ENCODE results near the gene MYO7B.

The MYO7B gene

DNA sequence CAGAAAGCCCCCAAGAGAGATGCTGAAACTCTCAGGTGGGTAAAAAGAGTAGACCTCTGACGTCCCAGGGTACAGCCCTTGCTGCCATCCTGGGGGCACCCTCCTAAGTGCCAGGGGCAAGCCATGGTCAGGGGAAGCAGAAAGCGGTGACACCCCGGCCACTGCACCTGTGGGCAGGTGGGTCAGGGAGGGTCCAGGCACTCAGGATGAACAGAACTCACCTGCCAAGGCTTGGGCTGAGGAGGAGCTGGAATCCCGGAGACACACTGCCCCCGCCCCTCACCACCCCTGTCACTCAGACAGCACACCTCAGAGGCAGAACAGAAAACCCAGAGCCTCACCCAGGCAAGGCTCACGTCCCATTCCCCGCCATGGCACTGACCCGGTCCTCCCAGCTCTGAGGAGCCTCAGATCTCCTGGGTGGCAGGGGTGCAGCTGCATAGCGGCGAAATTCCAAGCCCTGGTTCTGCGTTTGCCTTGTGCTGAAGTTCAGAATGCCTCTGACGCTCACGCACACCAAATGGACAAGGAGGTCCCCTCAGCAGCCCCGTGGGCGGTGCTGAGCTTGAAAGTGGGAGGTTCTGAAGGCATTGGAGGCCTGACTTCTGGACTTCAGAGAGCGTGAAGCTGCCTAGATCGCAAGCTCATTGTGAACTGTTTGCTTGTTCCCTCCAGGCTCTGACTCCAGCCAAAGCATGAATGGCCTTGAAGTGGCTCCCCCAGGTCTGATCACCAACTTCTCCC lies 114.7 kb downstream of the MYO7B start:
- DNase-seq (ENCODE audit: low read depth in 2 of 2), result no peak

DNA sequence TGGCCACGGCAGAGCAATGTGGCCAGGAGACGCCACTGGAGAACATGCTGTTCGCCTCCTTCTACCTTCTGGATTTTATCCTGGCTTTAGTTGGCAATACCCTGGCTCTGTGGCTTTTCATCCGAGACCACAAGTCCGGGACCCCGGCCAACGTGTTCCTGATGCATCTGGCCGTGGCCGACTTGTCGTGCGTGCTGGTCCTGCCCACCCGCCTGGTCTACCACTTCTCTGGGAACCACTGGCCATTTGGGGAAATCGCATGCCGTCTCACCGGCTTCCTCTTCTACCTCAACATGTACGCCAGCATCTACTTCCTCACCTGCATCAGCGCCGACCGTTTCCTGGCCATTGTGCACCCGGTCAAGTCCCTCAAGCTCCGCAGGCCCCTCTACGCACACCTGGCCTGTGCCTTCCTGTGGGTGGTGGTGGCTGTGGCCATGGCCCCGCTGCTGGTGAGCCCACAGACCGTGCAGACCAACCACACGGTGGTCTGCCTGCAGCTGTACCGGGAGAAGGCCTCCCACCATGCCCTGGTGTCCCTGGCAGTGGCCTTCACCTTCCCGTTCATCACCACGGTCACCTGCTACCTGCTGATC lies 115.4 kb downstream of the MYO7B start:
- DNase-seq (ENCODE audit: low read depth in 2 of 2), result no peak

DNA sequence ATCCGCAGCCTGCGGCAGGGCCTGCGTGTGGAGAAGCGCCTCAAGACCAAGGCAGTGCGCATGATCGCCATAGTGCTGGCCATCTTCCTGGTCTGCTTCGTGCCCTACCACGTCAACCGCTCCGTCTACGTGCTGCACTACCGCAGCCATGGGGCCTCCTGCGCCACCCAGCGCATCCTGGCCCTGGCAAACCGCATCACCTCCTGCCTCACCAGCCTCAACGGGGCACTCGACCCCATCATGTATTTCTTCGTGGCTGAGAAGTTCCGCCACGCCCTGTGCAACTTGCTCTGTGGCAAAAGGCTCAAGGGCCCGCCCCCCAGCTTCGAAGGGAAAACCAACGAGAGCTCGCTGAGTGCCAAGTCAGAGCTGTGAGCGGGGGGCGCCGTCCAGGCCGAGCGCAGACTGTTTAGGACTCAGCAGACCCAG lies 115.9 kb downstream of the MYO7B start:
- DNase-seq (ENCODE audit: low read depth in 2 of 2), result no peak

DNA sequence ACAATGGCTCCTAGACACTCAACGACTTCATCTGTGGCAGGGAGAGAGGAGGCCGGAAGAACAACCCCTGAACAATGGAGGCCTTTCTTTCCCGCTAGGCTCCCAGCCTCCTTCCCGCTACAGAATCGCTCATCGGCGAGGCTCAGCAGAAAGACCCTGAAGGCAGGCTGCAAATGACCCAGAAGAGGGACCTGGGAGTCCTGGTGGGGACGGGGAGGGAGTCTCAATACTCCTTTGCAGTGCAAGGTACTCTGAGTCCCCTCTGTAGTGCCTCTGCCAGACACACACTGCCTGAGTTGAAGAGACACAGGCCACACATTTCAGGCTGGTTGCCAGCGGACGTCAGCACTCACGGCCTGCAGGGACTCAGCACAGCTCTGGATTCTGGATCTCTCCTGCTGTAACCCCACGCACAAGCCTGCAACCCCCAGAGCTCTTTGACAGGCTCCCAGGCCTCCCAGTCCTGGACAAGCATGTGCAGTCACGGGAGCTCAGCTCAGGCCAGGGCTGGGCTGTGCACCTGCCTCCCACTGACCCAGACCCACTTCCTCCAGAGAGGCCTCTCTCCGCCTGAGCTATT lies 116.6 kb downstream of the MYO7B start:
- no peak for DNase-seq (ENCODE audit: low read depth in 2 of 2)

DNA sequence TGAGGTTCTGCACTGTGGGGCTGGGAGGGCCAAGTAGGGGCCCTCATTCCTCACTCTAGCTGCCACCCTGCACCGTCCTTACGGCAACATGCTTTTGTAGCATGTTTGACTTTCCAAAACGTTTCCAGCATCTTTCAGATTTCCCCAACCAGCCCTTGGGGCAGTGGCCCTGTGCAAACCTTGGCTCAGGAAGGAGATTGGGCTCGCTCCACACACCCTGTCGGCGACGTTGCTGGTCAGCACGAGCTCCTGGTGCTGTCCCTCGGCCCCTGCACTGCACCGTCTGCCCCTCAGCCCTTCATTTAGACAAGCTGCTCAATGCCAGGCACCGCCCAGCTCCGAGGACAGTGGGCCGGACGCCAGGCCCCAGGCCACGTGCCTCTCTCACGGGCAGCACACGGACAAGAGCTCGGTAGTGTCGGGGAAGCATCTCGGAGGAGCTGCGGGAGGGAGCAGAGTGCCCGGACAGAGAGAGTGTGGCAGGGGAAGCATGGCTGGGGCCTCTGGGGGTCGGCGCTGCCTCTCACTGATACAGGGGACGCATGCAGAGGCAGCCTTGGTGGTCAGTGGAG lies 117.4 kb downstream of the MYO7B start:
- no peak for DNase-seq (ENCODE audit: low read depth in 2 of 2)

DNA sequence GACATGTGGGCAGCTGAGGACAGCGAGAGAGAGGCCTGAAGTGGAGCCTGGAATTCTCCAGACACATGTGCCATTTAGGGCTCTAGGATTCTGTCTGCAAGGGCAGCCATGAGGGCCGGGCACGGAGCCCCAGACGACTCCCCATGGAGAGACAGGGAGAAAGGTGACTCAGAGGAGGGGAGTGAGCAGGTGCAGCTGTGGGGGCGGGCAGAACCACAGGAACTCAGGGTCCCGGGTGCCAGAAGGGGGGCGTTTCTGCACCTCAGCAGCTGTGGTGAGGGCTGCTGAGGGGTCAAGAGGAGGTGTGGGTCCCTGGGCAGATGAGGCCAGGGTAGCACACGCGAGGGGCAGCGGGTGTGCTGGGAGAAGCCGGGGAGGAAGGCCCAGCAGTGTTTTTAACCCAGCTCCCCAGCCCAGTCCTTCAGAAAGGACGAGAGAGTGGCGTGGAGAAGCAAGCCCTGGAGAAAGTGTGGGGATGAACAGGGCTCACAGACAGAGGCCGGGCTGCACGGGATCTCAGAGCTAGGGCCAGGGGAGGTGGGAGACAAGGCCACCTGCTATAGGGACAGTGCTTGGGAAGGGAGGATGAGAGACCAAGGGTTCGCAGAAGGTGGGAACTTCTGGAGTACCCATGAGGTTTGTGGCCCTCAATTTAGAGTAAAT lies 118.1 kb downstream of the MYO7B start:
- DNase-seq (ENCODE audit: low read depth in 2 of 2), result no peak

DNA sequence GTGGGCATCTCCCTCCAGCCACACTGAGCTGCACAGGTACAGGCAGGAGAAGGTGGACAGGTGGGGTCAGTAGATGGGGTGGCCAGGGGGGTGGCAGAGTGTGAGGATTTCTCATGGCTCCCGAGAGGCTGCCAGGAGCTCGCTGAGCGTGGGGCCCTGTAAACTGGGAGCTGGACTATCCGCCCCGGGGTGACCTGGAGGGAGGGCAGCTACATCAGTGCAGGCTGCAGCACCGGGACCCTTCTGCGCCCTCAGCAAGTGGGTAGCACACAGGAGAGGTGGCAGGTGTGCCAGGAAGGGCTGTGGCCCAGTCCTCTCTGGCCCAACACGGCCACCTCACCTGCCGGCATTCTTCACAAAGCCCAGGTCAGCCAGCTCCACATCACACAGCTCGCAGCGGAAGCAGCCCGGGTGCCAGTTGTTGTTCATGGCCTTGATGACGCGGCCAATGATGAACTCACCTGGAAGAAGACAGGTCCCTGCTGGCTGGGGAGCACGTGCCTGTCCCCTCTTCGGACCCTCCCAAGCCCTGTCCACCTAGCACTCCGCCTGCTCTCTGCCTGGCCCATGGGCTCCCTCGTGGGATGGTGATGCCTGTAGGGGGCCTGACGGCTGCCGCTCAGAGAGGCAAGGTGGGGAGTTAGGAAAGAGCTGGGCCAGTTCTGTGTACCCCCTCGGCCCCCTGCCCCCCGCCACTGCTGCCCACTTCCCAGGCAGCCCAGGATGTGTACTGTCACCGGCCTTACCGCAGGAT lies 118.8 kb downstream of the MYO7B start:
- no peak for DNase-seq (ENCODE audit: low read depth in 2 of 2)

DNA sequence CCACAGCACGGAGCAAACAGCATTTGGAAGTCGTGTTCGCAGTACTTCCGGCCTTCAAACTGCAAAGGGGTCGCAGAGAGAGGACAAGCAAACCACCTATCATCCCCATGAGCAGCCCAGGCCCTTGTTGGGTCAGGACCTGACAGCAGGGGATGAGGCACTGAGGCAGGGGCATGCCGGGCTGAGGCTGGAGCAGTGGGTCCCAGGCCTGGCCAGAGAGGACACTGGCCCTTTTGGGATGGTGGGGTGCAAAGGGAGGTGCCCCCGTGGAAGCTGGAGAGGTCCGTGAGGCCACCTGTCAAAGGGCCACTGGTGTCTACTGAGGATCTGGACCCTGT lies 119.3 kb downstream of the MYO7B start:
- no peak for DNase-seq (ENCODE audit: low read depth in 2 of 2)

DNA sequence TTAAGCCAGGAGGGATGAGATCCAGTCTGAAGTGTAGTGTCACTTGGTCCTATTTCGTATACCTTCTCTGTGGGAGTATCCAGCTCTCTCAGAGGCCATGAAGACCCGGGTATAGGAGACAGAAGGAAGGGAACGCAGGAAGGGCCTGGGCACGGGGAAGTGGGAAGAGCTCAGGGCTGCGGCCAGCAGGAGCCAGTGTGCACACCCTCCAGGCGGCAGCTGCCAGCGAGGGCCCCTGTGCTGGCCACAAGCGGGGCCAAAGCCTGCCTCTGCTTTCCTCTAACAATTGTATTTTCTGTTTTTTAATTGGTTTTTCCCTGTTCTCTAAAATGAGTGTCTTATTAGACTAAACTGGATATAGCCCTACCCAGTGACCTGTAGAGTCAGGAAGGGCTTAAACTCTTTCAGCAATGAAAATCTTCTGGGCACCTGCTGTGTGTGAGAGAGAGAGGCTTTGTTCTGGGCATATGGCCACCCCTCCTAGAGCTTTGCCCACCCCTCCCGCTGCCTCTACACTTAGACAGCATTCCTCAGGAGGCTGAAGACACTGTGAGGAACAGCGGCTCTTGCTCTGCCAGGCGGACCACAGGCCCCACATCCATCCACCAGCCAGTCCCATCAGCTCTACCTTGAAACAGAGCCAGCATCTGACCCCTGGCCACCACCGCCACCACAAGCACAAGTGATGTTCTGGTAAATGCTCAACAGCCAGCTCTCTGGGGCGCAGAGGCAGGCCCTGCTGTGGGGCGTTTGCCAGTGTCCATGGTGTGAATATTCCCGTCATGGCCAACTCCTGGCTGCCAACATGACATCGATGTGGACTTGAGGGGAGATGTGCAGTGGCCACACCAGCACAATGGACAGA lies 120.0 kb downstream of the MYO7B start:
- no peak for DNase-seq (ENCODE audit: low read depth in 2 of 2)

DNA sequence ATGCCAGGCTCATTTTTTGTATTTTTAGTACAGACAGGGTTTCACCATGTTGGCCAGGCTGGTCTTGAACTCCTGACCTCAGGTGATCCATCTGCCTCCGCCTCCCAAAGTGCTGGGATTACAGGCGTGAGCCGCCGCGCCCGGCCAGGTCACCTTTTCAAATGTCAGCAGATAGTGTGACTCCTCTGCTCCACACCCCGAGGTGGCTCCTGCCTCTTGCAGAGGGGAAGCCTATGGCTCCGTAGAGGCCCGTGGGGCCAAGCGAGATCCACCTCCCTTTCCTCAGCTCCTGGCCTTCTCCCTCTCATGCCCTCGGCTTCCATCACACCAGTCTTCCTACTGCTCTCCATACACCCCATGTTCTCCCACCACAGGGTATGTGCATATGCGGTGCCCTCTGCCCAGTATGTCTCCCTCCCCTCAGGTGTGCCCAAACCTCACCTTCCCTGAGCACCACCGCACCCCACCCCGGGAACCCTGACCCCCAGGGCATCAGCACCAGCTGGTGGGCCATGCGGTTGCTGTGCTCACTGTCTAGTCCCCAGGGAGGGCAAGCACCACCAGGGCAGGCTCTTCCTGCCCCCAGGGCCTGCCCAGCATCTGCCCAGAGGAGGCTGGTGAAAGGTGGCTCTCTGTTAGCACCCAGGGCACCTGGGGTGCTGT lies 121.2 kb downstream of the MYO7B start:
- no peak for DNase-seq (ENCODE audit: low read depth in 2 of 2)

DNA sequence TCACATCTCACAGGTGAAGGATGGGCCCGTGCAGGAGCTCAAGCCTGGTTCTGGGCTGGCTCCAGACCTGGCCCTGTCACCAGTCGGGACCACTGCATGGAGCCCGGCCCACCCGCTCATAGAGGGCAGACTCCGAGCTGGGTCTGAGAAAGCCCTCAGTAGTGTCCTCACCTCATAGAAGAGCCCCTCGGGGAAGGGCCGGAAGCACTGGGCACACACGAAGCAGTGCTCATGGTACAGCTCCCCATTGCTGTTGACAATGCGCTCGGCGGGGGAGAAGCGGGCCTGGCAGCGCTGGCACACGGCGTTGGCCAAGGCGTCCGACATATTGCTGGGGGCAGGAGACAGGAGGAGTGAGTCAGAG lies 121.7 kb downstream of the MYO7B start:
- DNase-seq (ENCODE audit: low read depth in 2 of 2), result no peak

DNA sequence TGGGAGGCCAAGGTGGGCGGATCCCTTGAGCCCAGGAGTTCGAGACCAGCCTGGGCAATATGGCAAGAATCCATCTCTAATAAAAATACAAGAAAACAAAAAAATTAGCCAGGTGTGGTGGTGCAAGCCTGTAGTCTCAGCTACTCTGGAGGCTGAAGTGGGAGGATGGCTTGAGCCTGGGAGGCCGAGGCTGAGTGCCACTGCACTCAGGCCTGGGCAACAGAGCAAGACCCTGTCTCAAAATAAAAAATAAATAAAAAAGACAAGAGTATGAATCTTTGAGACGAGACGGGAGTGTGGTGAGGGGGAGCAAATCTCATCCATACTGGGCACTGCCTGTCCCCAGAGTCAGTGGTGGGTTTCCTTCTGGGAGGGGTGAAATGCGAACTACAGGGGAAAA lies 122.7 kb downstream of the MYO7B start:
- DNase-seq (ENCODE audit: low read depth in 2 of 2), result no peak

DNA sequence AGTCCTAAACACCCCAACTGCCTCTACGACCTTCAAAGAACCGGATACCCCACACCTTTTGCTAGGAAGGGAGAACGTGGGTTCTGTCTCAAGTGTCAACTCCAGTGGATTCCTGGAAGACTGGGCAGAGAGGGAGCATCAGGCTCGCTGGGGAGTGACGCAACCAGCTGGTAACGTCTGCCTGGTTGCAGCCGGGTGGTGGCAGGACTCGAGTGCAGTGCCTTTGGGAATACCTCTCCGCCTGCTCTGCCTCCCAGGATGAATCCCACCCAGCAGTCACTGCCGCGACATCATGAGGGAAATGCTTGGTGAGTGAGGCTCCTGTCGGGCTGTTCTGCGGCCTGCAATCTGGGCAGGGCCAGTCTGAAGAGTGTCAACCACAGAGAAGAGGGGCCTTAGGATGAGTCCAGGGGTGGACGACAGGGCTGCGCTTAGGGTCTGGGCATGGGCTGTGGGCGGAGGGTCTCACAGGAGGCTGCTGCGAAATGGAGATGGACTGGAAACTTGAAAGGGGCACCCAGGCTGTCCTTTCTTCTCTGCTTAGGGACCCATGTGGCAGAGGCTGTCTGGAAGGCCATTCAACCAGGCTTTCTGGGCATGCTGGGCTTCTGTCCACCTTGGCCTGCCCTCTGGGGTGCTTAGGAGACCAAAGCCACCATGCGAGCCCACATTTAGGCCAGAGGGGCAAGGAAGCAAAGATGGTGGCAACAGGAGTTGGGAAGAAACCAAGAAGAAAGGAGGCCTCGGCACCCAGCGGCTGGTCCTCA lies 123.3 kb downstream of the MYO7B start:
- DNase-seq (ENCODE audit: low read depth in 2 of 2), result no peak

DNA sequence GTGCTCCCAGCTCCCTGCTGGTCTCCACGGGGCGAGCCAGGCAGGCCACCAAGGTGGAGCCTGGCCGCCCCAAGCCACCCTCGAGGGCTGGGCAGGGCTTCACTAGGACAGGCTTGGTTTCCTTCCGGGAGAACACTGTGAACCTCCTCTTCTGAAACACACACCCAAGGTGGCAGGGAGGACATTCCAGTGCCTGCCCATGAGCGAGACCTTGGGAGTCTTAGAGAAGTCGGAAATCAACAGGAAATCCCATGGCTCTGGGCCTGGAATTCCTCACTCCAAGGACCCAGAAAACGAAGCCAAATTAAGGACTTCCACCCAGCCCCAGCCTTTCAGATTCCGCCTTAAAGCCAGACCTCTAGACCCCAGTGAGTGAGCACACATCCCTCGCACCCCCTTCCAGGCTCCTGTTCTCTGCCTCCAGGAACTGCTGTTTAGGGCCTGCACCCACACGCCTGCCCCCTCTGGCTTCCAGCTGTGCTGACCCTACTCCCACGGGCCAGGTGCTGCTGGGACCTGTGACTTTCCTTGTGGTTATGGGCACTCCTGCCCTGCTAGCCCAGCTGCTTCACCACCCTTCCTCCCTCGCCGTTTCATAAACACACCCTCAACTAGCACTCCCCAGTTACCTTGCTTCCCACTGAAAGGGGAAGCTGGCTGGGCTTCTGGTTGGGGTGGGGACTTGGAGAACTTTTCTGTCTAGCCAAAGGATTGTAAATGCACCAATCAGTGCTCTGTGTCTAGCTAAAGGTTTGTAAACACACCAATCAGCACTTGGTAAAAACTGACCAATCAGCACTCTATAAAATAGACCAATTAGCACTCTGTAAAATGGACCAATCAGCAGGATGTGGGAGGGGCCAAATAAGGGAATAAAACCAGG lies 124.2 kb downstream of the MYO7B start:
- DNase-seq (ENCODE audit: low read depth in 2 of 2), result no peak

DNA sequence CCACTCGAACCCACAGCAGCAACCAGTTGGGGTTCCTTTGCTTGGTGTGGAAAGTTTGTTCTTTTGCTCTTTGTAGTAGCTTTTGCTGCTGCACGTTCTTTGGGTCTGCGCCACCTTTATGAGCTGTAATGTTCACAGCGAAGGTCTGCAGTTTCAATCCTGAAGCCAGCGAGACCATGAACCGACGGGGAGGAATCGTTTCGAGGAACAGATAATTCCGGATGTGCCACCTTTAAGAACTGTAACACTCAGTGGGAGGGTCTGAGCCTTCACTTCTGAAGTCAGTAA lies 124.8 kb downstream of the MYO7B start:
- no peak for DNase-seq (ENCODE audit: low read depth in 2 of 2)

DNA sequence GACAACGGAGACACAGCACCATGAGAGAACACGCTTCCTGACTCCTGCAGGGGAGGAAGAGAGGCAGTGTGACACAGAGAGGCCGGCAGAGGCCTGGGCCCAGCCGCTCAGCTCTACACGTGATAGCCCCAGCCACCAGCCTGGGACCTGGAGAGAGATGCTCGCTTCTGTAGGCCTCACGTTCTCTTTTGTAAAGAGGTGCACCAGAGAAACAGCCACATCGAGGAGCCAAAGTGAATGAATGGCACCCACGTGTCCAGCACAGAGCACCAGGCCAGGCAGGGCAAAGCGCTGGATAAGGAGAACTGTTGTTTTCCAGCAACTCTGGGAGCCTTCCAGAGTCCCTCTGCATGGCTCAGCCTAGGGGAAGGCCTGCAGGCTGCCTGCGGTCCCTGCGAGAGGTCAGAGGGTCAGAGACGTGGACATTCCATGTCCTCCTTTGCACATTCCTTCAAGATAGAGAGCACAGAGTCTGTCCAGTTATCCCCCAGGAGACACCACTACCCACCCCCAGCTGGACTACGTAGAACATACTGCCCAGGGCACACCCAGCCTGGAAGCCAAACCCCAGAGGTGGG lies 125.7 kb downstream of the MYO7B start:
- no peak for DNase-seq (ENCODE audit: low read depth in 2 of 2)

DNA sequence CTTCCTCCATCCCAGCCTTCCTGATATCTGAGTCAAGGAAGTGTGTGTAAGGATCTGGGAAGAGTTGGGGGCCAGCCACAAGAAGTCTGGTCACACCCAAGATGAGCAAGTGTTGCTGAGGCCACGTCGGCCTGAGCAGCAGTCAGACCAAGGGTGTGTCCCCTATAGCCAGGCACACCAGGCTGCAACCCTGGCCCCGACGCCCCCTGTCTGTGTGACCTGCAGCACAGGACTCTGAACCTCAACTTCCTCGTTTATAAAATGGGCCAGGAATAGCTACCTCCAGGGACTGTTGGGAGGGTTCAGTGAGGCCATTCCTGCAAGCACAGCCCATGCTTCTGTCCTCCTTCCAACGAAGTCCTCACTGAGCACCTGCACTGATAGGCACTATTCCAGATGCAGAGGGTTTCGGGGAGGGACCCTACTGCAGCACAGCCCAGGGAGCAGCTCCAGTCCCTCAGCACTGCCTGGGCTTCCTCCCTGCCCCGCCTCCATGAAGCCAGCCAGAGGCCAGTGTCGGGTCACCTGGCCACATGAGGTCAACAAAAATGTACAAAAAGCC lies 126.5 kb downstream of the MYO7B start:
- no peak for DNase-seq (ENCODE audit: low read depth in 2 of 2)

DNA sequence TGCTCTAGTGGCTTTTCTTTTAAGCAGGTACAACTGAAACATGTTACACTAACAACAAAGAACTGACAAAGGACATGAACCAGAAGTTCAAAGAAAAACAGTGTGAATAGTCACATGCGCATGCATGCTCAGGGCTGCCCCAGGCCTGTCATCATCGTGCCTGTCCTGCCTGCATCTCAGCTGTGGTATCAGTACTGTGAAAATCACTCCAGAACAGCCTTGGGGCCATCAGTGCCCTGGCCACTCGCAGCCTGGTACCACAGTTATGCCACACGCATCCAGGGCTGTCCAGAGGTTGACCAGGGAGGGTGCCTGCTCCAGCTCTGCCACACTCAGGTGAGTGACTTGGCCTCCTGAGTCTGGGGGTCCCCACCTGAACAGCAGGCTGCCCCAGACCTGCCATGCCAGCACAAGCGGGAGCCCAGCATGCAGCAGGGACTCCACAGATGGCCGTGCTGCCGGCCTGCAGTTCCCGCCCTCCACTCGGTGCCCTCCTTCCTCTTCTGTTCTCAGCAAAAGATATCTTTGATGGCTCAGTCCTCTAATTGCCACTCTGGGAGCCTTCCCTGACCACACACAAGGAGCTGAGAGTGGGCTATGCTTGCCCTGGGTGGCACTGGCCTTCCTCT lies 127.6 kb downstream of the MYO7B start:
- no peak for DNase-seq (ENCODE audit: low read depth in 2 of 2)
